Effector memory CD4-positive, alpha-beta T cell (primary cell): Measurements from ENCODE around the gene ACOT9.
"Not testable (repeated sequence)": the region's sequence is repeated elsewhere in the genome, so short reads cannot be mapped to it uniquely, and the experiment has no call there.

Experiments
- DNase-seq, 3 donors: peaks; one replicate each; pipeline ENCODE4 v3.0.0-alpha.2; 2020
- H3K27ac ChIP-seq: 2 replicates; pipeline ENCODE4 v1.7.0; 2013; ENCODE audit warnings: mild to moderate bottlenecking, low read length, moderate library complexity; ENCODE audit not compliant: insufficient read depth, poor library complexity, severe bottlenecking
- H3K27me3 ChIP-seq: replicated peaks from 2 replicates; pipeline ENCODE4 v1.7.0; 2013; ENCODE audit warnings: mild to moderate bottlenecking, low read length; ENCODE audit not compliant: insufficient read depth, control insufficient read depth, poor library complexity, severe bottlenecking
- H3K36me3 ChIP-seq: 2 replicates; pipeline ENCODE4 v1.7.0; 2013; ENCODE audit warnings: mild to moderate bottlenecking, low read length, moderate library complexity; ENCODE audit not compliant: control insufficient read depth, insufficient read depth
- H3K4me1 ChIP-seq: 2 replicates; pipeline ENCODE4 v1.7.0; 2013; ENCODE audit warnings: low read length, mild to moderate bottlenecking; ENCODE audit not compliant: control insufficient read depth, insufficient read depth, poor library complexity, severe bottlenecking
- H3K4me3 ChIP-seq: 2 replicates; pipeline ENCODE4 v1.7.0; 2013; ENCODE audit warnings: low read length, low read depth, mild to moderate bottlenecking; ENCODE audit not compliant: insufficient read depth, poor library complexity, severe bottlenecking
- H3K9me3 ChIP-seq: 2 replicates; pipeline ENCODE4 v1.7.0; 2013; ENCODE audit warnings: mild to moderate bottlenecking, low read length, moderate library complexity; ENCODE audit not compliant: control insufficient read depth

ACOT9 gene

GRCh38 chrX:23783589-23784469 lies 40.8 kb upstream of the ACOT9 start:
- peak overlapping the region; percentile 70 for H3K4me3 ChIP-seq
- H3K36me3 ChIP-seq: peaks cover 5% of the 10 kb centered on the region
- peak overlapping the region; percentile 62 for H3K27ac ChIP-seq
- no peak for DNase-seq
- no peaks in the 10 kb centered on the region for H3K9me3 ChIP-seq
- peaks cover 3% of the 10 kb centered on the region for H3K4me1 ChIP-seq
- no peaks in the 10 kb centered on the region for H3K27me3 ChIP-seq

- peak; percentile 81 to 90 (median 88) for DNase-seq
- Histone ChIP-seq H3K36me3 (peaks cover 5% of the 10 kb centered on the region), H3K27me3 (no peaks in the 10 kb centered on the region), H3K9me3 (no peaks in the 10 kb centered on the region), H3K4me1 (peaks cover 3% of the 10 kb centered on the region), H3K4me3 (peak within 1 kb of the TSS; percentile 70), H3K27ac (peak within 1 kb of the TSS; percentile 89)
These were observed 40.0 kb upstream of the ACOT9 start, which contains the start of gene SAT1 for GRCh38 chrX:23782863-23783588. Gene SAT1, plus strand, starts transcription at chrX:23783173. Its CDS starts 179 bp downstream, at chrX:23783352.

GRCh38 chrX:23782455-23782854 lies 39.4 kb upstream of the ACOT9 start:
- no peak for DNase-seq

GRCh38 chrX:23779025-23779424 lies 35.9 kb upstream of the ACOT9 start:
- Histone ChIP-seq H3K36me3 (no peaks in the 10 kb centered on the region), H3K27ac (no peak overlapping the region), H3K27me3 (no peaks in the 10 kb centered on the region), H3K4me1 (peaks cover 3% of the 10 kb centered on the region), H3K9me3 (no peaks in the 10 kb centered on the region), H3K4me3 (no peak overlapping the region)
- no peak for DNase-seq

More at GRCh38 chrX:23782455-23782854, 39.4 kb upstream of the ACOT9 start:
- H3K9me3 ChIP-seq: no peaks in the 10 kb centered on the region
- H3K27me3 ChIP-seq: no peaks in the 10 kb centered on the region
- H3K4me3 ChIP-seq: no peak overlapping the region
- peak overlapping the region; percentile 89 for H3K27ac ChIP-seq
- H3K4me1 ChIP-seq: peaks cover 3% of the 10 kb centered on the region
- peaks cover 5% of the 10 kb centered on the region for H3K36me3 ChIP-seq

GRCh38 chrX:23776363-23776762 lies 33.3 kb upstream of the ACOT9 start:
- Histone ChIP-seq H3K4me3 (no peak overlapping the region), H3K9me3 (no peaks in the 10 kb centered on the region), H3K27ac (no peak overlapping the region), H3K36me3 (no peaks in the 10 kb centered on the region), H3K4me1 (no peaks in the 10 kb centered on the region), H3K27me3 (no peaks in the 10 kb centered on the region)
- no peak for DNase-seq

- H3K27ac ChIP-seq: peak overlapping the region; percentile 75
- peak overlapping the region; percentile 29 for H3K4me3 ChIP-seq
- peak; percentile 14 to 37 (median 31) for DNase-seq
- H3K36me3 ChIP-seq: no peaks in the 10 kb centered on the region
- H3K4me1 ChIP-seq: no peaks in the 10 kb centered on the region
- H3K27me3 ChIP-seq: no peaks in the 10 kb centered on the region
- H3K9me3 ChIP-seq: no peaks in the 10 kb centered on the region
These were observed 30.6 kb upstream of the ACOT9 start for GRCh38 chrX:23773601-23774175.

- not testable (repeated sequence) for H3K27ac ChIP-seq, H3K4me3 ChIP-seq, H3K9me3 ChIP-seq, H3K36me3 ChIP-seq, DNase-seq, H3K4me1 ChIP-seq, H3K27me3 ChIP-seq
These were observed 28.0 kb upstream of the ACOT9 start for GRCh38 chrX:23771086-23771485.

- Histone ChIP-seq H3K27ac (no peak overlapping the region), H3K27me3 (no peaks in the 10 kb centered on the region), H3K9me3 (no peaks in the 10 kb centered on the region), H3K4me3 (no peak overlapping the region), H3K4me1 (no peaks in the 10 kb centered on the region), H3K36me3 (no peaks in the 10 kb centered on the region)
- no peak for DNase-seq
These were observed 27.1 kb upstream of the ACOT9 start for GRCh38 chrX:23770142-23770541.

- Histone ChIP-seq H3K9me3 (no peaks in the 10 kb centered on the region), H3K4me3 (no peak overlapping the region), H3K27me3 (no peaks in the 10 kb centered on the region), H3K4me1 (no peaks in the 10 kb centered on the region), H3K27ac (no peak overlapping the region), H3K36me3 (no peaks in the 10 kb centered on the region)
- no peak for DNase-seq
These were observed 23.8 kb upstream of the ACOT9 start for GRCh38 chrX:23766650-23767551.
